Activated effector memory CD4-positive, alpha-beta T cell treated with anti-CD3 and anti-CD28 coated beads, Interleukin-2, amount 50 U/mL, for 16 hours (primary cell): Measurements from ENCODE around the gene BSG.

ENCODE experiments used
- DNase-seq: peaks from one replicate; pipeline ENCODE4 v3.0.0-alpha.2; 2020

BSG gene

DNA sequence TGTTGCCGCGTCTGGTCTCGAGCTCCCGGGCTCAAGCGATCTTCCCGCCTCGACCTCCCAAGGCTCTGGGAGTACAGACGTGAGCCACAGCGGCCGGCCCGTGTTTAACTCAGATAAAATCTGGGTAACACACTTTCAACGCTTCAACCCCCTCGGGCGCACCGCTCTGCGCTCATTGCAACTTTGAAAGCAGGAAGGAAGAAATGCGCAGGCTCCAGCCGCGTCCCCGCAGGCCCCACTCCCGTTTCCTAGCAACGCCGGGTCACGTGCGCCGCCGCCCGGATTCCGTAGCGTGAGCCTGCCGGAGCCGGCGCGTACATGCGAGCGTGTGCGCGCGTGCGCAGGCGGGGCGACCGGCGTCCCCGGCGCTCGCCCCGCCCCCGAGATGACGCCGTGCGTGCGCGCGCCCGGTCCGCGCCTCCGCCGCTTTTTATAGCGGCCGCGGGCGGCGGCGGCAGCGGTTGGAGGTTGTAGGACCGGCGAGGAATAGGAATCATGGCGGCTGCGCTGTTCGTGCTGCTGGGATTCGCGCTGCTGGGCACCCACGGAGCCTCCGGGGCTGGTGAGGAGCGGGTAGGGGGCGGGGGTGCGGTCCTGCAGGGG lies at the start of gene BSG:
BSG (plus strand) TSS at position 457 of the 603 bp plus-strand sequence; CDS start at position 496, 39 bp downstream.
- peak; percentile 100 for DNase-seq

DNA sequence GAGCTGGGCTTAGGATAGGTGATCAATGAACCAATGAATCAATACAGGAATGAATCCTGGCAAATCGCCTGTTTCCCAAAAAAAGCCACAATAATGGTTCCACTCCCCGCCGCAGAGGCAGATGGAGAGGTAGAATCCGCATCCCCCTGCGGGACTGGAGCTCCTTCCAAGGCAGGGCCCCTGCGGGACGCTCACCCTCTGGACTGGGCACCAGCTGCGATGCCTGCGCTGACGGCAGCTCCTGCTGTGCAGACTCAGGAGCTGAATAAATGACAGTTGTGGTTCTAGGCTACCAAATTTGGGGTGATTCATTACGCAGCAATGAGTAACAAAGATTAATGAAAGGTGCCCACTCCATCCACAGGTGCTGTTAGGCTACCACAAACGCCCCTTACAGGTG lies 49.7 kb upstream of the BSG start:
- no peak for DNase-seq

DNA sequence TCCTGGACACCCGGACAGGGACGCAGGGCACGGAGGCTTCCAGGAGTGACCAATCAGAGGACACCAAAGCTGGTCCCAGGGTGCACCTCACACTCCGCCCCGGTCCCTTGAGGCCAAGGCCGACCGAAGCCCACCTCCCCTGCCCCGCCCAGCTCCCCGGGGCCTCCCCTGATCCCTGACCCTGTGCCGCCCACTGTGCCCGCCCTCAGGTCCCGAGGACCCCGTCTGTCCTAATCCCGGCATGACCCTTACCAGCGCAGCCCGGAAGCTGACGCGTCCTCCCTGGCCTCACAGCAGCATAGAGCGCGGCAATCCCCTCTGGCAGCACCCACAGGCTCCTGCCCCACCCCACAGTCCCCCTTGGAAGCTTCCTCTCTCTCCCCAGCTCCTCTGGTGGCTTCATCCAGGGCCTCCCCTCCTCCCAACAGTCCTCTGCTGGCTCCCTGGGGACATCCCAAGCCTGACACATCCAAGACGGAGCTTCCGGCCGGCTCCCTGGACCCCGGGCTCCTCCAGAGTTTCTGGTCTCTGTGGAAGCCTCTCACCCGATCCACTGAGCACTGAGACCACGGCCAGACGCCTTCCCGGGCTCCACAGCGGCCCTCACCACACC lies 48.2 kb upstream of the BSG start:
- no peak for DNase-seq

DNA sequence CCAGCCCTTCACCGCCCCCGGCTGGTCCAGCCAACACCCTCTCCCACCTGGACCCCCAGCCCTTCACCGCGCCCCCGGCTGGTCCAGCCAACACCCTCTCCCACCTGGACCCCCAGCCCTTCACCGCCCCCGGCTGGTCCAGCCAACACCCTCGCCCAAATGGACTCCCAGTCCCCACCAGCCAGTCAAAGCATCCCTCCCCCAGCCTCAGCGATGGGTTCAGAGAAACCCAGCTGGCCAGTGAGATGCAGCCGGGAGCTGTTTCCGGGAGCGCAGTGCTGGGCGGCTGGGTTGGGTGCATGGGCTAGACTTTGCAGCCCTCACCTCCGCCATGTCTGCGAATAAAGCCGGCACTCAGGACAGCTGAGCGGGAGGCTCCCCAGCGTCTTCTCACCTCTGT lies 47.4 kb upstream of the BSG start:
- no peak for DNase-seq

DNA sequence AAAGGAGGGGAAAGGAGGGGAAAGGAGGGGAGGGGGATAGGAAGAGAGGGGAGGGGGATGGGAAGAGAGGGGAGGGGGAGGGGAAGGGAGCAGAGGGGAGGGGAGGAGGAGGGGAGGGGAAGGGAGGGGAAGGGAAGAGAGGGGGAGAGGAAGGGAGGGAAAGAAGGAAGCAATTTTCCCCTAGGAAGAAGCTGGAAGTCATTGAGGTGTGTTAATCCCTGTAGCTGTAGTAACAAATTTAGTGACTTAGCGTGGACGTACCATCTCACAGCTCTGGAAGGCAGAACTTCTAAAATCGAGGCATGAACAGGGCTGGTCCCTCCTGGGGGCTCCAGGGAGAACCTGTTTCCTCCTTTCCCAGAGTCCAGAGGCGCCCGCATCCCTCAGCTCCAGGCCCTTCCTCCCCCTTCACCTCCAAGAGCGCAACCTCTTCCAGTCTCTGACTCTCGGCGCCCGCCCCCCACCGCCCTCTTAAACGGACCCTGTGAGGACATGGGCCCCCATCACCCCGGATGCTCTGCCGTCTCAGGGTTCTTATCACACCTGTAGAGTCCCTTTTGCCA lies 46.5 kb upstream of the BSG start:
- no peak for DNase-seq

DNA sequence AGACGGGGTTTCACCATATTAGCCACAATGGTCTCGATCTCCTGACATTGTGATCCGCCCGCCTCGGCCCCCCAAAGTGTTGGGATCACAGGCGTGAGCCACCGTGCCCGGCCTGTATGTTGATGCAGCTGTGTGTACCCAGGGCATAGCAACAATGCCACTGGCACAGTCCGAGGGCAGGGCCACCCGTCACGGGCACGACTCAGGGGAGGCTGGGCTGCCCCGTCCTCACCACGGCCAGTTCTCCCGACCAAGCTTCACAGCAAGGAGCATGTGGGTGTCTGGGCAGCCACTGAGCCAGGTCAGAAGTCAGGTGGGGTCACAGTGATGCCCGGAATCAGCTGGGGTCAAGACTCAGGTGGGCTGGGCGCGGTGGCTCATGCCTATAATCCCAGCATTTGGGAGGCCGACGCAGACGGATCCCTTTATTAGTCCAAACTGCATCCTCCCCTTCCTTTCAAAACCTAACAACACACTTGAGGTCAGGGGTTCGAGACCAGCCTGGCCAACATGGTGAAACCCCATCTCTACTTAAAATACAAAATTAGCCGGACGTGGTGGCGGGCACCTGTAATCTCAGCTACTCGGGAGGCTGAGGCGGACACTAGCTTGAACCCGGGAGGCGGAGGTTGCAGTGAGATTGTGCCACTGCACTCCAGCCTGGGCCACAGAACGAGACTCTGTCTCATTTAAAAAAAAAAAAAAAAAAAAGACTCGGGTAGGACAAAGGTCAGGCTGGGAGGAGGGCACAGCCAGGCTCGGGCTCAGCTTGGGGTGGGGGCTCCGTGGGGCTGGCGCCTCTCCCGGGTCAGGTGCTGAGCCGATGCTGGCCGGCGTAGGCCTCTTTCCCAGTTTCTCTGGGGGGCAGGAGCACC lies 42.0 kb upstream of the BSG start:
- no peak for DNase-seq

DNA sequence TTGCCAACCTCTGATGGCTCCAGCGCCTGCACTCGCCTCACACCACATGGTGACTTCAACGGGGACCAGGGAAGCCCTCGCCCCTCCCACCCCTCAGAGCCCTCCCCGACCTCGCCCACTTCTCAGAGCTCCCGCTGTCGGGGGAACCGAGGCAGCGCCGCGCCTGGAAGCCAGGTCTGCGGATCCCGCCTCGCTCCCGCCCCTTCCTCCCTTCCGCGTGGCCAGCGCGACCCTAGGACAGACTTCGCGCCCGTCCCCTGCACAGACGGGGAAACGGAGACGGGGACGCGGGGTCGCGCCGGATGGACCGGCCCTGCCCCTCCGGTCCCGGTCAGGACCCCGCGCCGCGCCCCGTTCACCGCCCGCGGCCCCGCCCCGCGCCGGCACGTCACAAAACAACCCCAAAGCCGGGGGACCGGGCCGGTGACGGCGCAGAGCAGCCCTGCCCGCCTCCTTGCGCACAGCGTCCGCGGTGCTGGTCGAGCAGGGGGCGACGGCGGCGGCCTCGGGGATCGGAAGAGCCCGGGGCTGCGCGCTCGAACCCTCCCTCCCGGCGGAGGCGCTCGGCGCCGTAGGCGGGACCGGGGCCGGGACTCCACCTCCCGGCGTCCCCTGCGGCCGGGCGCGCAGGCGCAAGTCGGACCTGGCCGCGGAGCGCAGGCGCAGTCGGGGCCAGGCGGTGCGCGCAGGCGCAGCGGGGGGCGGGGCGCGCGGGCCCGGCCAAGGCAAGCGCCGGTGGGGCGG lies 41.2 kb upstream of the BSG start:
- peak; percentile 96 for DNase-seq

DNA sequence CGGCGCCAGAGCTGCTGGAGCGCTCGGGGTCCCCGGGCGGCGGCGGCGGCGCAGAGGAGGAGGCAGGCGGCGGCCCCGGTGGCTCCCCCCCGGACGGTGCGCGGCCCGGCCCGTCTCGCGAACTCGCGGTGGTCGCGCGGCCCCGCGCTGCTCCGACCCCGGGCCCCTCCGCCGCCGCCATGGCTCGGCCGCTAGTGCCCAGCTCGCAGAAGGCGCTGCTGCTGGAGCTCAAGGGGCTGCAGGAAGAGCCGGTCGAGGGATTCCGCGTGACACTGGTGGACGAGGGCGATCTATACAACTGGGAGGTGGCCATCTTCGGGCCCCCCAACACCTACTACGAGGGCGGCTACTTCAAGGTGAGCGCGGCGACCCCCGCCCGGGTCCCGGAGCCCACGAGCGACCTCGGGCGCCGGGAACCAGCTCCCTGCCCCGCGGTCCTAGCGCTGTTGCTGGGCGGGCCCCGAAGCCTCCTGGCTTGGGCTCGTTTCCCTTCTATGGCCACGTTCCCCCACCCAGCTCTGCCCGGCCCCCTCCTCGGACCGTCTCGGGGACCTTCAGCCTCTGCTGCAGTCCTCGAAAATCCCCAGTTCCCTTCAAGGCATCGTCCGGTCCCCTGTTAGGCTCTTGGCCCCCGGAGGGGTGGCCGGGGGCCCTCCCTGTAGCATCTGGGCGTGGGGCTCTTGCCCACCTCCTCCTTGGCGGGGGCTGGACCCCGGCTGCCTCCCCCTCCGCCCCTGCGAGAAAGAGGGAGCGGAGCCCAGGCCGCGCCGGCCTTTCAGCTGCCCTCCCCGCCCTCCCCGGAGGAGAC lies 40.4 kb upstream of the BSG start, which contains the start of gene CDC34:
CDC34 (plus strand) TSS at position 8 of the 808 bp plus-strand sequence; CDS start at position 180, 172 bp downstream.
- DNase-seq: no peak

DNA sequence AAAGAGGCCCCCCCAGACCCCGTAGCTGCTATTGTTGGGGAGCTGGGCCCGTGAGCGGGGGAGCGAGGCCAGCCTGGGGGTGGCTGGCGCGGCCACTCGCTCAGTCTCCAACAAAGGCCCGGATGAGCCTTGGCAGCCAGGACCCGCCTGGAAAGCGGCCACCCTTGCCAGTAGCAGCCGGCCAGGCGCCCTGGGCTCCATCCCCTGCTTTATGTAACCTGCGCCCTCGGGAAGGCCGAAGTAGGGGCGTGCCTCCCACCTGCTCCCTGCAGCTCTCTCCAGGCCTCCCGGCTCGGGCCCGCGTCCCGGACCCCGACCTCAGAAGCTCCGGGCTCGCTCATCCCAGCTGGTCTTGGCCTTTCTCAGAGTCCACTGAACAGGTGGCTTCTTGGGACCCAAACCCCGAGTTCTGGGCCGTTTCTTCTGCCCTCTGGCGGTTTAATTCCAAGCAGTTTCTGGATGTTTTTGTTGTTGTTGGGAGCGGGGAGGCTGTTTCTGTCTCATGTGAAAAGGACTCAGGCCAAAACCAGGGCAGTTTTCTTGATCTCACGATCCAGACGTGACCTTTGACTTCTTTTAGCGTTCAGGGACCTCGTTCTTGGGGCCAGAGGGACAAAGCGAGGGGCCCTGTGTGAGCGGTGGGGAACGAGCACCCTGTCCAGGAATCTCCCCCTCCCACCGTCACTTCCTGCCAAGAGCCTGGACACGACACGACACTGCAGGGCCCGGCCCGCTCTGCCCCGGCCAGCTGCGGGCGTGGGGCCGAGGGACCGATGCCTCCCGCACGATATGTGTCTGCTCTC lies 39.6 kb upstream of the BSG start:
- DNase-seq: peak; percentile 78

DNA sequence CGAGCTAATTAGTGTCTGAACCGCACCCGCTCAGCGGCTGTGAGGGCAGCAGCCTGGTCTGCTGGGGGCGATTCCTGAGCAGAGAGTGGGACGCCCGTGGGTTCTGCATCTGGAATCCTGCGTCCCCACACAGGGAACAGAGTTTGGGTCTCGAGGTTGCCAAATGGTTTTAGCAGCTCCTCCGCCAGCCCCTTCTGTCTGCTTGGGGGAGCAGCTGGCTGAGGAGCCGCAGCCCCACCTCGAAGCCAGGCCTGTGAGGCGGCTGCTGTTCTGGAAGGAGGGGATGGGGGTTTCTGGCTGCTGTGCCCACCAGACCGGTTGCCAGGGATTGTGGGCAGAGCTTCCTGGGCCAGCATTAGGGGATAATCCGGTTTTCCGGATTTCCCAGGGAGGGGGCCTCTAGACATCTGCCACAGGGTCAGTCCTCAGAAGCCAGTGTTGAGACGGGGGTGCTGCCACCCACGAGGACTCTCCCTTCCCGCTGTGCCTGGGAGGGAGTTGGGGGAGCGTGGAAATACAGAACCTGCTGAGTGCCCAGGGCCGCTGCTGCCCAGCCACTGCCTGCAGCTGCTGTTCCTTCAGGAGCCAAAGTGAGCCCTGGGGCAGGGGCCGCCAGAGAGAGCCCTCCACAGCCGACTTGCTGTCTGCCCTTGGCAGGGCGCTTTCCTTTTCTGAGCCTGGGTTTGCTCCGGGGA lies 38.9 kb upstream of the BSG start:
- DNase-seq: no peak

DNA sequence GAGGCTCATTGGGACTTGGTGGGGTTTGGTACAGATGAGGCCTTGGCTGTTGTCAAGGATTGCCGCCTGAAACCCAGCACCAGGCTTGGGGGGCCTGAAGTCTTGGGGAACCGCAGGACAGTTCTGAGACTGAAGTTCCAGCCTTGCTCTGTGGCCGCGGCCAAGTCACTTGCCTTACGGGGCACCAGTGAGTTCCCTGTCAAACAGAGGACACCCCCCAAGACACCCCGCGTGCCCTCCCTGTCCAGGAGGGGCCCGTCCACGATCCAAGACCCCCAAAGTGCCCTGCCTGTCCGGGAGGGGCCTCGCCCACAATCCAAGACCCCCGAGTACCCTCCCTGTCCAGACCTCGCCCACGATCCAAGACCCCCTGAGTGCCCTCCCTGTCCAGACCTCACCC lies 38.3 kb upstream of the BSG start:
- DNase-seq: no peak

DNA sequence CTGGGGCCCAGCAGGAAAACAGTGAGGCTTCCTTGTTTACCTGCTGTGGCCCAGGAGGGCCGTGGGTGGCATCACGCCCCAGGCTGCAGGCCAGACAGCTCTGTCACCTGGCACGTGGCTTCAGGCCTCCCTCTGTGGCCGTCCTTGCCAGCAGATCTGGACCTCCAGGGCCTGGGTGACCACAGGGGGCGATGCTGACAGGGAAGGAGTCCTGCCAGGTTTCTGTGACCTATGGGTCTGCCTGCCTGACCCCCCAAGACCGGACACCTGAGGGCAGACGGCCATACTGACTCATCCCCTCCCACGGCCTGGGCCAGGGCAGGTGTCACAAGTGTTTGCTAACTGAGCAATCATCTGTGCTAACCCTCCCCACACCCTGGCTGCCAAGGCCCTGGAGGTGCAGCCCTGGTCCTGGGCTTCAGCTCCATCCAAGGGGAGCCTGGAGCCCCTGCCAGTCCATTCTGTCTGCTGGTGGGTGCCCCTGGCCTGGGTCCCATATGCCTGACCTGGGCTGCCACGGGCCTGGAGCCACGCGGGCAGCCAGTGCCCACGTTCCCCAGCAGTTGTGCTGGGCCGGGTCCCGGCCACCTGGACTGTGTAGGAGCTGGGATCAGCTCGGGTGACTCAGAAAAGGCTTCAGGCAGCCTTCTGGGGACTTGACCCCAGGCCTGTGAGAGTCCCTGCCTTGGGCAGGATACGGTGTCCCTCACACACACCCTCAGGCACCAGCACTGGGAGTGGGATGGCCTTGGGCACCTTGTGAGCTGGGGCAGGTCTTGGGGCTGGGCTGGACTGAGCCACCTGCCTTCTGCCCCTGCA lies 37.2 kb upstream of the BSG start:
- DNase-seq: no peak

DNA sequence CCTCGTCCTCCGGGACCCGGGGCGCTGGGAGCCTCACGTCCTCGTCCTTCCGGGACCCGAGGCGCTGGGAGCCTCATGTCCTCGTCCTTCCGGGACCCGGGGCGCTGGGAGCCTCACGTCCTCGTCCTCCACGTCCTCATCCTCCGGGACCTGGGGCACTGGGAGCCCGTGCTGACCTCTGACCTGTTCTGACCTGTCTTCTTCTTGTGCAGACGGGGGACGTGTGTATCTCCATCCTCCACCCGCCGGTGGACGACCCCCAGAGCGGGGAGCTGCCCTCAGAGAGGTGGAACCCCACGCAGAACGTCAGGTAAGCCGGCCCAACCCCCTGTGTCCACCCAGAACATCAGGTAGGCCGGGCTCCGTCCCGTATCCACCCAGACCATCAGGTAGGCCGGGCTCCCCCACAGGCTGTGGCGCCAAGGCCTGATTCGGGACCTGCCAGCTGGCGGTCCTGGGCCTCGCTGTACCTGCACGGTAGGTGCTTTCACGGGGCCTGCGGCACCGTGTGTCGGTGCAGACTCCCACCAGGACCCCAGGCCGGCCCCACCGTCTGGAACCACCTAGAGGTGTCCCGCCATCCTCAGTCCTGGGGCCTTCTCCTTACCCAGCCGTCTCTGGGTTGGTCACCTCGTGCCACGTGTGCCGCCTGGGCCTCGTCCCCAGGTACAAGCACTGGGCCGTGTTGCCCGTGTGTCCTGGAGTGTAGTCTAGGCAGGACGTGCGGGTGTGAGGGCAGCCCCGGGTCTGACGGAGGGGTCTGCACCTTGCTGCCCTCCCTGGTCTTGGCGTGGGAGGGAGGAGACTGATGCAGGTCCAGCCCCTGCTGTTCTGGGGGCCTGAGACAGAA lies 36.1 kb upstream of the BSG start:
- DNase-seq: no peak

DNA sequence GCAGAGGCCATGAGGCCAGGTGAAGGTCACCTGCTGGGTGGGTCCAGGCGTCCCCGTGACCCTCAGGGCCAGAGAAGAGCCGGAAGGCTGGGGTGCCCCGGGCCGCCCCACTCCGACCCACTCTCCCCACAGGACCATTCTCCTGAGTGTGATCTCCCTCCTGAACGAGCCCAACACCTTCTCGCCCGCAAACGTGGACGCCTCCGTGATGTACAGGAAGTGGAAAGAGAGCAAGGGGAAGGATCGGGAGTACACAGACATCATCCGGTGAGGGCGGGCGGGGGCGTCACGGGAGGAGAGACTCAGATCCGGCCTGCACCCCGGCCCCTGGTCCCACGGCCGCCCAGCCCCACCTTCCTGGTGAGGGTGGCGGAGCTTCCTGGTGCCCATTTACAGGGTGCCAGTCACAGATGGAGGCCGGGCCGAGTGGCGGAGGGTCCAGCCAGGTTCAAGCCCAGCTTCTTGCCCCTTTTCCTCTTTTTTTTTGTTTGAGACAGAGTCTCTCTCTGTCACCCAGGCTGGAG lies 35.5 kb upstream of the BSG start:
- DNase-seq: no peak

DNA sequence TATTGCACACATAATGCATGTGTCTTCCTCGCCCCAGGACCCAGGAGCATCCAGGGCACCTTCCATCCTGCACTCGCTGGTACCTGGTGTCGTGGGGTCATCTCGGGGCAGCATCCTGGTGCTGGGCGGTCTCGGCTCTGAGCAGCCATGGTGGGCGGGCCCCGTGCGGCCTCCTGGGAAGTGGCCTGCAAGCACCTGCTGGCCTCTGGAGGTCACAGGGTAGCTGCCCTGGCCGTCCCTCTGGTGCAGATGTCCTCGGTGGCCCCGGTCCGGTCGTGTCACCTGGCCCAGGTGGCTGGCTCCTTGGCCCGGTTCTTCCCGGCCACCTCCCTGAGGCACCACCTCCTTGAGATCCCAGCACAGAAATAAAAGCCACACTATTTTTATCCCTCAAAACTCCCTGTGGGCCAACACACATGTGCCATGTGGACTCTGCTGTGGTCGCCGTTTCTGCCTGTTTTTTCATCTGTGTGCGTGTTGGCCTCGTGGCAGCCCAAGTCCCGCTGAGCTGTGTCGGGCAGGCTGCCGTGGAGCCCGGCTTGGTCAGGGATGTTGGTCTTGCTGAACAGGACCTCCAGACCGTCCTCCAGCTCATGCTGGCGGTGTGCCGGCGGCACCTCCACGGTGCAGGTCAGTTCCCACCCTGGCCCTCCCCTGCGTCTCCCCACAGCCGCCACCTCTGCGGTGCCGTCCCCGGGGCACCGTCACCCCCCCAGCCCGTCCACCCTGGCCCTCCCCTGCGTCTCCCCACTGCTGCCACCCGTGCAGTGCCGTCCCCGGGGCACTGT lies 33.6 kb upstream of the BSG start:
- DNase-seq: no peak

DNA sequence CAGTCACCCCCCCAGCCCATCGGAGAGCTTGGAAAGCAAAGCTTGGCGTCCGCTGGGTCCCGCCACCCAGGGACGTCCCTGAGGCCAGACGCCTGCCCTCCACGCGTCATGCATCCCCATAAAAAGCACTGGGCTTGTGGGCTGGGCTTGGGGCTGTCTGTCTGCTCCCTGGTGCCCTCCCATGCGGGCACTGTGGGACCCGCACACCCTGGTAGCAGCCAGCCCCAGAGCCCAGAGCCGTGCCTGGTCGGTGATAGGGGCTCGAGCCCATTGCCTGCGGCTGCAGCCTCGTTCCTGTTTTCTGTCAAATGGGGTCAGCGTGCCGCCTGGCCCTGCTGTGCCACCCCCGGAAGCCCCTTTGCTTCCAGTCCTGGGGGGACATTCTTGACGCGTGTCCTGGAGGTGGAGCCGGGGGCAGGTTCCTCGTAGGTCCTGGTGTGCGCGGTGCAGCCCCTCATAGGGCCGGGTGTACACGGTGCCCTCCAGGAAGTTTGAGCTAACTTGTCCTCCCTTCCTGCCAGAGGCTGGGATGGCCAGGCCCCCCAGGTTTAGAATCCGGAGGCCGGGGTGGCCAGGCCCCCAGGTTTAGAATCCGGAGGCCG lies 32.9 kb upstream of the BSG start:
- DNase-seq: no peak
